ENCODE measurements around the gene SPATA32.

SPATA32 gene

DNA sequence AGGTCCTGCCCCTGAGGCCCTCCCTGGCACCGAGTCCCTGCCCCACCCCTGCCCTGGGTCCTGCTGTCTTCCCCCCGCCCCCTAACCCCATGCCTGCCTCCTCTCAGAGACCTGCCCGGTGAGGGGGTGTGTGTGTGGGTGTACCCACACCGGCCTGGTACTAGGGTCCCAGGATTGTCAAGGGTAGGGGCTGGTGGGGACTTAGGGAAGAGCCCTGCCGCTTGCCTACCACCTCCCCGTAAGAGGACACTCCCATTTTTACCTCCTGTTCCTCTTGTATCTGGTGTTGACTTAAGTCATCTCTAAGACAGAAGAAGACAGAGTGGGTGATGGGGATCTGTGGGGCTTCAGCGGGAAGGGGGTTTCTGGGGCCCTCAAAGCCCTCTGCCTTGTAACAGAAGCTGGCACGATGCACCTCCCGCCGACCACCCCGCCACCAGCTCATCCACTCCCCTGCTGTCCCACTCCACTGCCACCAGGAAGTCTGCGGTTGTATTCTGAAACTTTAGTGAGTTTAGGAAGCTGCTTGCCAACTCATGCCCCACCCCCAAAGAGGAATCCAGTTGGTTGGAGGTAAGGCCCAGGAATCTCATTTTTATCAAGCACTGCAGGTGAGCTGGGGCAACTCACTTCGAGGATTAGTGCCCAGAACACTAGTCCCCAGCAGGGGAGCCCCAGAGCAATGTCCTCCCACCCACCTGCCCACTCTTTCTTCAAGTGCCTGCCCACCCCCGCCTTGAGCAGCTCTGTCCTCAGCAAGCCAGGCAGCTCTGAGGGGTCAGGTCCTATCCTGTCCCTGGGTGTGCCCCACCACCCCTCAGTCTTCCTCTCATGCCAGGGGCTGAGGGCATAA, 5.6 kb downstream of the SPATA32 start:
- TF ChIP-seq FOXP2 (optimal IDR thresholded peaks at IDR 0.05; ENCODE audit: borderline replicate concordance, extremely low read depth, extremely low read length, insufficient read depth) = no peak
- TF ChIP-seq POLR2AphosphoS5 (IDR thresholded peaks at IDR 0.05; ENCODE audit: low read depth, low read length) = no peak
- TF ChIP-seq SIN3A (IDR thresholded peaks at IDR 0.05; ENCODE audit: borderline replicate concordance, insufficient read depth, low read length) = no peak
- TF ChIP-seq TAF1 (IDR thresholded peaks at IDR 0.05; ENCODE audit: borderline replicate concordance, insufficient read depth, low read length) = no peak
- TF ChIP-seq, protein P1, sequence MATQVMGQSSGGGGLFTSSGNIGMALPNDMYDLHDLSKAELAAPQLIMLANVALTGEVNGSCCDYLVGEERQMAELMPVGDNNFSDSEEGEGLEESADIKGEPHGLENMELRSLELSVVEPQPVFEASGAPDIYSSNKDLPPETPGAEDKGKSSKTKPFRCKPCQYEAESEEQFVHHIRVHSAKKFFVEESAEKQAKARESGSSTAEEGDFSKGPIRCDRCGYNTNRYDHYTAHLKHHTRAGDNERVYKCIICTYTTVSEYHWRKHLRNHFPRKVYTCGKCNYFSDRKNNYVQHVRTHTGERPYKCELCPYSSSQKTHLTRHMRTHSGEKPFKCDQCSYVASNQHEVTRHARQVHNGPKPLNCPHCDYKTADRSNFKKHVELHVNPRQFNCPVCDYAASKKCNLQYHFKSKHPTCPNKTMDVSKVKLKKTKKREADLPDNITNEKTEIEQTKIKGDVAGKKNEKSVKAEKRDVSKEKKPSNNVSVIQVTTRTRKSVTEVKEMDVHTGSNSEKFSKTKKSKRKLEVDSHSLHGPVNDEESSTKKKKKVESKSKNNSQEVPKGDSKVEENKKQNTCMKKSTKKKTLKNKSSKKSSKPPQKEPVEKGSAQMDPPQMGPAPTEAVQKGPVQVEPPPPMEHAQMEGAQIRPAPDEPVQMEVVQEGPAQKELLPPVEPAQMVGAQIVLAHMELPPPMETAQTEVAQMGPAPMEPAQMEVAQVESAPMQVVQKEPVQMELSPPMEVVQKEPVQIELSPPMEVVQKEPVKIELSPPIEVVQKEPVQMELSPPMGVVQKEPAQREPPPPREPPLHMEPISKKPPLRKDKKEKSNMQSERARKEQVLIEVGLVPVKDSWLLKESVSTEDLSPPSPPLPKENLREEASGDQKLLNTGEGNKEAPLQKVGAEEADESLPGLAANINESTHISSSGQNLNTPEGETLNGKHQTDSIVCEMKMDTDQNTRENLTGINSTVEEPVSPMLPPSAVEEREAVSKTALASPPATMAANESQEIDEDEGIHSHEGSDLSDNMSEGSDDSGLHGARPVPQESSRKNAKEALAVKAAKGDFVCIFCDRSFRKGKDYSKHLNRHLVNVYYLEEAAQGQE (IDR thresholded peaks at IDR 0.05; ENCODE audit: insufficient read depth in 1 of 2, low read depth in 2 of 2, low read length in 2 of 2) = no peak

GRCh38 chr17:45255358-45255757, 6.5 kb downstream of the SPATA32 start:
- TF ChIP-seq TAF1 (IDR thresholded peaks at IDR 0.05; ENCODE audit: borderline replicate concordance, insufficient read depth, low read length) (no peak), POLR2AphosphoS5 (IDR thresholded peaks at IDR 0.05; ENCODE audit: low read depth, low read length) (no peak), SIN3A (IDR thresholded peaks at IDR 0.05; ENCODE audit: borderline replicate concordance, insufficient read depth, low read length) (no peak), FOXP2 (optimal IDR thresholded peaks at IDR 0.05; ENCODE audit: borderline replicate concordance, extremely low read depth, extremely low read length, insufficient read depth) (no peak)
- TF ChIP-seq, protein P1 (IDR thresholded peaks at IDR 0.05; ENCODE audit: insufficient read depth in 1 of 2, low read depth in 2 of 2, low read length in 2 of 2) = no peak

DNA sequence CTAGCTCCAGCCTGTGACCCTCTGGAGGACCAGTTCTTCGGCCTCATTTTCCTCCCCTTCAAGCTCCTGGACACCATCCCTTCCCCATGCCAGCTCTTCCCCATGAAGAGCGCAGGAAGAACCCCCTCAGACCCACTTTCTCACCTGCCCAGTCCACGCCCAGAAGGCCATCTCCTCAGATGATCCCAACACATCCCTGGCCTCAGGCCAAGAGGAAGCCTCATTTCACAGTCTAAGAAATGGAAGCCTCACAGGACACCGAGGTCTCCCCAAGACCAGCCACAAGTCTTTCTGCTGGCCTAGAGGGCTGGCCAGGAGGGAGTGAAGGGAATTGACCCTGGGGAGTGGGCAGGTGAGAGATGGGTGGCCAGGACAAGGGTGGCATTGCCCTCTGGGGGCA, 8.0 kb downstream of the SPATA32 start:
- TF ChIP-seq TAF1 (IDR thresholded peaks at IDR 0.05; ENCODE audit: borderline replicate concordance, insufficient read depth, low read length) (no peak), POLR2AphosphoS5 (IDR thresholded peaks at IDR 0.05; ENCODE audit: low read depth, low read length) (no peak), SIN3A (IDR thresholded peaks at IDR 0.05; ENCODE audit: borderline replicate concordance, insufficient read depth, low read length) (no peak), FOXP2 (optimal IDR thresholded peaks at IDR 0.05; ENCODE audit: borderline replicate concordance, extremely low read depth, extremely low read length, insufficient read depth) (no peak)
- TF ChIP-seq, protein P1 (IDR thresholded peaks at IDR 0.05; ENCODE audit: insufficient read depth in 1 of 2, low read depth in 2 of 2, low read length in 2 of 2) = no peak

GRCh38 chr17:45251931-45252330, 10.0 kb downstream of the SPATA32 start:
- TF ChIP-seq, protein P1 (IDR thresholded peaks at IDR 0.05; ENCODE audit: insufficient read depth in 1 of 2, low read depth in 2 of 2, low read length in 2 of 2) = no peak

All from PFSK-1 (cell line).